Endothelial cell of umbilical vein (primary cell): ENCODE results near the gene SSR2. TPM values are rescaled to one million over a fixed set of nuclear protein-coding genes. Genes with fewer than 3 reads are reported as not detected.

Experiments used
- BruUV-seq: library from RNA; stranded (reverse); fragments of 400-500 nt; replicated peaks from 2 replicates; lab custom pipeline; 2021; lab: Mats Ljungman, UMichigan
- CTCF ChIA-PET: fragments of 300-600, 350-600 bp; sonication (Branson Sonifier 250); formaldehyde crosslinking; loops from one replicate; lab custom pipeline; 2021; ENCODE audit warnings: antibody characterized with exemption, inconsistent platforms; lab: Charles Lee
- POLR2A ChIA-PET: fragments of 300-600, 350-600 bp; sonication (Branson Sonifier 250); formaldehyde crosslinking; loops from one replicate; lab custom pipeline; 2021; ENCODE audit warnings: antibody characterized with exemption, inconsistent platforms; lab: Charles Lee
- DNase-seq: peaks from one replicate; pipeline ENCODE4 v3.0.0-alpha.2; 2011; ENCODE audit warnings: low read depth, low spot score
- FAIRE-seq: peaks from 2 replicates; lab custom pipeline; 2011; peaks lifted over from hg19 to GRCh38; lab: Jason Lieb, UNC
- H2AFZ ChIP-seq: 2 replicates; pipeline ENCODE4 v1.6.0; 2012; ENCODE audit warnings: low read depth, low read length, control low read depth, inconsistent platforms
- H3K27ac ChIP-seq: 2 replicates; pipeline ENCODE4 v1.5.1; 2011; ENCODE audit warnings: low read depth, mild to moderate bottlenecking, control low read depth, low read length, moderate library complexity; ENCODE audit not compliant: insufficient read depth
- H3K27me3 ChIP-seq, 2 experiments: 2 replicates each; pipeline versions ENCODE4 v1.6.0 to v1.6.1; 2011; ENCODE audit warnings: low read length in 2 of 2, mixed read lengths in 1 of 2; ENCODE audit not compliant: control insufficient read depth in 2 of 2, insufficient read depth in 2 of 2
- H3K36me3 ChIP-seq, 2 experiments: 2 replicates in 1 of 2; 3 replicates in 1 of 2; pipeline ENCODE4 v1.5.1; 2011; ENCODE audit warnings: low read length in 2 of 2, mild to moderate bottlenecking in 1 of 2, moderate library complexity in 1 of 2; ENCODE audit not compliant: control insufficient read depth in 2 of 2, insufficient read depth in 2 of 2; ENCODE audit errors: extremely low read depth in 1 of 2
- H3K4me1 ChIP-seq: 3 replicates; pipeline ENCODE4 v1.5.1; 2011; ENCODE audit warnings: mild to moderate bottlenecking, low read length; ENCODE audit not compliant: control insufficient read depth, insufficient read depth; ENCODE audit errors: extremely low read depth
- H3K4me2 ChIP-seq: 2 replicates; pipeline ENCODE4 v1.6.1; 2011; ENCODE audit warnings: low read length, control low read depth, mixed read lengths; ENCODE audit not compliant: insufficient read depth
- H3K4me3 ChIP-seq, 3 experiments: fragments of 200-600 bp in 1 of 3; sonication (generic), shearing (Covaris generic) in 1 of 3; replicated peaks in 1 of 3; 2 replicates each; pipeline ENCODE4 v1.5.1; 2011 to 2016; ENCODE audit warnings: control low read depth in 3 of 3, low read length in 3 of 3, mild to moderate bottlenecking in 2 of 3, inconsistent platforms in 1 of 3, low read depth in 1 of 3, moderate library complexity in 1 of 3; ENCODE audit not compliant: insufficient read depth in 1 of 3
- H3K79me2 ChIP-seq: 2 replicates; pipeline ENCODE4 v1.6.0; 2012; ENCODE audit warnings: low read length, inconsistent platforms; ENCODE audit not compliant: control insufficient read depth, insufficient read depth
- H3K9ac ChIP-seq: replicated peaks from 2 replicates; pipeline ENCODE3; 2011; ENCODE audit warnings: low read length, control low read depth; ENCODE audit not compliant: insufficient read depth; ENCODE audit errors: extremely low read depth
- H3K9me1 ChIP-seq: replicated peaks from 3 replicates; pipeline ENCODE4 v1.6.0; 2011; ENCODE audit warnings: mild to moderate bottlenecking, low read length; ENCODE audit not compliant: control insufficient read depth, insufficient read depth; ENCODE audit errors: extremely low read depth
- H3K9me3 ChIP-seq: replicated peaks from 2 replicates; pipeline ENCODE4 v1.5.1; 2012; ENCODE audit warnings: low read length, inconsistent platforms; ENCODE audit not compliant: control insufficient read depth, insufficient read depth
- H4K20me1 ChIP-seq: replicated peaks from 2 replicates; pipeline ENCODE3; 2011; ENCODE audit warnings: mild to moderate bottlenecking, low read length; ENCODE audit not compliant: control insufficient read depth, insufficient read depth; ENCODE audit errors: extremely low read depth
- CTCF ChIP-seq, 2 donors: IDR thresholded peaks; 1 replicate in 1 of 2; 2 replicates in 1 of 2; pipeline ENCODE4 v1.5.1; 2011; ENCODE audit warnings: low read length in 2 of 2, mild to moderate bottlenecking in 2 of 2, moderate library complexity in 2 of 2, control low read depth in 1 of 2, inconsistent platforms in 1 of 2, low read depth in 1 of 2; ENCODE audit not compliant: insufficient read depth in 1 of 2; ENCODE audit errors: extremely low read depth in 1 of 2
- EZH2 ChIP-seq: IDR thresholded peaks from 2 replicates; pipeline ENCODE4 v1.6.1; 2012; ENCODE audit warnings: borderline replicate concordance, low read depth, mild to moderate bottlenecking, moderate library complexity, low read length, inconsistent platforms; ENCODE audit not compliant: severe bottlenecking
- FOS ChIP-seq: IDR thresholded peaks from 2 replicates; pipeline ENCODE4 v1.6.1; 2011; ENCODE audit warnings: mild to moderate bottlenecking, low read length, moderate library complexity, borderline replicate concordance; ENCODE audit not compliant: insufficient read depth
- GATA2 ChIP-seq: IDR thresholded peaks from 2 replicates; pipeline ENCODE4 v1.7.0; 2011; ENCODE audit warnings: low read depth, mild to moderate bottlenecking, moderate library complexity, mixed read lengths, low read length; ENCODE audit not compliant: insufficient read length, insufficient read depth
- JUN ChIP-seq: IDR thresholded peaks from 2 replicates; pipeline ENCODE4 v1.6.1; 2011; ENCODE audit warnings: borderline replicate concordance, low read depth; ENCODE audit not compliant: insufficient read length, insufficient read depth
- MYC ChIP-seq: IDR thresholded peaks from one replicate; pipeline ENCODE4 v1.6.1; 2011; ENCODE audit warnings: mild to moderate bottlenecking, low read depth, low read length
- POLR2A ChIP-seq: IDR thresholded peaks from 2 replicates; pipeline ENCODE4 v1.6.1; 2012; ENCODE audit warnings: low read depth, mild to moderate bottlenecking, control low read depth, low read length
- POLR2AphosphoS5 ChIP-seq: IDR thresholded peaks from 2 replicates; pipeline ENCODE4 v1.6.1; 2012; ENCODE audit warnings: low read depth, mild to moderate bottlenecking, control low read depth, low read length, moderate library complexity; ENCODE audit not compliant: insufficient read depth
- dilution Hi-C: fragments of 300-500 bp; cut with MboI; formaldehyde crosslinking; loops from one replicate; pipeline ENCODE4 v1.15.0; 2019; ENCODE audit warnings: low sequenced_read_pairs; ENCODE audit not compliant: extremely low pct_ligation_motif_present
- intact Hi-C: fragments of 100-400 bp; cut with micrococcal nuclease; formaldehyde crosslinking; loops from one replicate; pipeline ENCODE4 v1.10.0; 2022
- polyA plus RNA-seq, 4 experiments: library from polyadenylated mRNA; depleted of rRNA in 3 of 4; stranded (reverse) in 3 of 4; unstranded in 1 of 4; fragments of >200 nt; gene quantifications; 2 replicates each; pipeline versions ENCODE4 v1.2.1 to v1.2.3, GENCODE V29; 2011 to 2012; ENCODE audit warnings: missing spikeins in 1 of 4
- total RNA-seq: library from RNA; stranded (reverse); gene quantifications from 2 replicates; pipeline ENCODE4 v1.2.3, GENCODE V29; 2021
- TF ChIP-seq, protein P1 (sequence below): IDR thresholded peaks from 2 replicates; pipeline ENCODE4 v1.6.1; 2011; ENCODE audit not compliant: insufficient read depth, insufficient read length

Gene SSR2
- total and polyA plus RNA-seq, 2 donors (not counting 3 experiments of a cell fraction or from before 2014, with no cell fraction given): 362 to 1,787 TPM

GRCh38 chr1:155977690-155978324 is 42.9 kb downstream of the SSR2 start:
- Histone ChIP-seq H3K4me2 (peak overlapping the region; percentile 78), H3K4me3 (peak overlapping the region; percentile 43 to 80 (median 76)), H3K9me1 (no peaks in the 10 kb centered on the region), H3K9ac (peak overlapping the region; percentile 84), H3K27me3 (no peaks in the 10 kb centered on the region), H3K79me2 (peaks cover 61% of the 10 kb centered on the region), H3K27ac (peak overlapping the region; percentile 55), H4K20me1 (no peaks in the 10 kb centered on the region), H3K4me1 (peaks cover 69% of the 10 kb centered on the region), H2AFZ (peak overlapping the region; percentile 57), H3K36me3 (peaks cover 0 to 2% of the 10 kb centered on the region in 2 experiments), H3K9me3 (no peaks in the 10 kb centered on the region)
- FAIRE-seq (peak; percentile 63), DNase-seq (no peak)
- no TSS peak for BruUV-seq
- no peak for TF ChIP-seq EZH2
- peak; percentile 43 for TF ChIP-seq POLR2A
- dilution Hi-C loops (no loop called here), intact Hi-C loops (loop anchor here (1.0 to 2.0 kb wide), 2 partner anchors 11 to 15 kb away; no protein-coding TSS in a partner anchor)
- ChIA-PET CTCF (interaction anchor here (0.6 to 12.1 kb wide), 12 partner anchors 11 to 89 kb away, joined by 3 to 138 read pairs (median 8); partner anchors contain the start of genes KHDC4 and RXFP4), POLR2A (interaction anchor here (0.6 to 1.2 kb wide), 5 partner anchors 7 to 53 kb away, joined by 3 to 7 read pairs (median 4); no protein-coding TSS in a partner anchor)

DNA sequence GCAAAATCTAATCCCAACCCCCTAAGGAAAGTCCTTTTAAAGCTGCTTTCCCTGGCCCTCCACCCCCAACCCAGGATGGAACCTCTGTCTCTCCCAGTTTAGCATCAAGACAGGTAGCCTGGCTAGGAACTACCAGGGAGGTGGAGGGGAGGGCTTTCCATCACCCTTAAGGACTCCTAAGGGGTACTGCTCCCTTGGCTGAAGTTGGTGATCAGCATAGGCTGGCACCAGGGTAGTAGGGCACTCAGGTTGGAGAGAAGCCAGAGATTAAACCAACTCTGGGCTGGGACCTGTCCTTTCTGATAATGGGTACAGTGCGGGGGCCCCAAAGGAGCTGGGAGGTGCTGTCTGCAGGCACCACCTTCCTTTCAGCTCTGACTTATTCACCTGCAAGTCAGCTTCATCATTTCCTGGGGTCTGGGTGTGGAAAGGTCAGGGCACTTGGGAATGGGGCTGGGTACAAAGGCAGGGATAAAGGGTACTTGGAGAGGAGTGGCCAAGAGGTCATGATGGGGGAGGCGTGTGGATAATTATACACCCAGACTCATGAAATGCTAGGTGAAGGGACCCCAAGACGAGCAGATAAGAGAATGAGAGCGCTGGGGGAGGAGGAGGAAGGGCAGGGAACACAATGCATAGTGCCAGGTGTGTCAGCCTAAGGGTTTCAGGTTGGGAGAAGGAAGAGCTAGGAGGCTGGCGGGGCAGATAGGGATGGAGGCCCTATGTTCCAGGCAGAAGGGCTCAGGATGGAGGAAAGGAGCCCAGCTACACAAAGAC is 43.6 kb downstream of the SSR2 start:
- intact Hi-C loops: loop anchor here (1.0 to 2.0 kb wide), 2 partner anchors 10 to 14 kb away; no protein-coding TSS in a partner anchor
- FAIRE-seq: peak; percentile 31
- CTCF ChIA-PET: interaction anchor here (0.6 to 12.1 kb wide), 13 partner anchors 10 to 941 kb away, joined by 3 to 138 read pairs (median 7); partner anchors contain the start of gene RXFP4

More for the DNA sequence above, 43.6 kb downstream of the SSR2 start:
- no peak for DNase-seq
- Histone ChIP-seq H3K9me3 (no peaks in the 10 kb centered on the region), H4K20me1 (no peaks in the 10 kb centered on the region), H3K4me2 (peak overlapping the region; percentile 78), H3K79me2 (peaks cover 68% of the 10 kb centered on the region), H3K9ac (peak overlapping the region; percentile 84), H2AFZ (no peak overlapping the region), H3K27ac (peak overlapping the region; percentile 0), H3K4me1 (peaks cover 72% of the 10 kb centered on the region), H3K27me3 (no peaks in the 10 kb centered on the region), H3K9me1 (no peaks in the 10 kb centered on the region), H3K36me3 (peaks cover 0 to 2% of the 10 kb centered on the region in 2 experiments), H3K4me3 (peak overlapping the region; percentile 43 to 80 (median 76))
- TSS peak; percentile 53 for BruUV-seq
- POLR2A ChIA-PET: interaction anchor here (0.9 to 1.4 kb wide), 2 partner anchors 10 to 15 kb away, joined by 3 to 4 read pairs; no protein-coding TSS in a partner anchor
- TF ChIP-seq POLR2AphosphoS5 (no peak), FOS (no peak), EZH2 (no peak), CTCF (IDR thresholded peaks at IDR 0.05; ENCODE audit: extremely low read depth in 1 of 2, insufficient read depth in 1 of 2, low read depth in 1 of 2, low read length in 2 of 2) (no peak), MYC (no peak), JUN (no peak), GATA2 (no peak), POLR2A (no peak)
- TF ChIP-seq, protein P1, sequence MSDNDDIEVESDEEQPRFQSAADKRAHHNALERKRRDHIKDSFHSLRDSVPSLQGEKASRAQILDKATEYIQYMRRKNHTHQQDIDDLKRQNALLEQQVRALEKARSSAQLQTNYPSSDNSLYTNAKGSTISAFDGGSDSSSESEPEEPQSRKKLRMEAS: no peak
- dilution Hi-C loops: no loop called here
